SU-DHL-6 (cell line): ENCODE measurements around the gene SEPHS1.

Source experiments
- EZH2phosphoT487 ChIP-seq: fragments of 200-600 bp; sonication (generic), shearing (Covaris generic); conservative IDR thresholded peaks from 2 replicates; pipeline ENCODE4 v1.6.1; 2018; ENCODE audit warnings: mild to moderate bottlenecking, antibody characterized with exemption, low read length, moderate library complexity, mixed read lengths
- TF ChIP-seq, protein P1 (sequence below): fragments of 200-600 bp; sonication (generic); IDR thresholded peaks from one replicate; pipeline ENCODE4 v1.5.1; 2017; ENCODE audit warnings: antibody characterized with exemption, mild to moderate bottlenecking, low read length, moderate library complexity; ENCODE audit not compliant: insufficient read depth, poor library complexity, severe bottlenecking

GRCh38 chr10:13317474-13317873 lies 30.6 kb downstream of the SEPHS1 start:
- TF ChIP-seq, protein P1, sequence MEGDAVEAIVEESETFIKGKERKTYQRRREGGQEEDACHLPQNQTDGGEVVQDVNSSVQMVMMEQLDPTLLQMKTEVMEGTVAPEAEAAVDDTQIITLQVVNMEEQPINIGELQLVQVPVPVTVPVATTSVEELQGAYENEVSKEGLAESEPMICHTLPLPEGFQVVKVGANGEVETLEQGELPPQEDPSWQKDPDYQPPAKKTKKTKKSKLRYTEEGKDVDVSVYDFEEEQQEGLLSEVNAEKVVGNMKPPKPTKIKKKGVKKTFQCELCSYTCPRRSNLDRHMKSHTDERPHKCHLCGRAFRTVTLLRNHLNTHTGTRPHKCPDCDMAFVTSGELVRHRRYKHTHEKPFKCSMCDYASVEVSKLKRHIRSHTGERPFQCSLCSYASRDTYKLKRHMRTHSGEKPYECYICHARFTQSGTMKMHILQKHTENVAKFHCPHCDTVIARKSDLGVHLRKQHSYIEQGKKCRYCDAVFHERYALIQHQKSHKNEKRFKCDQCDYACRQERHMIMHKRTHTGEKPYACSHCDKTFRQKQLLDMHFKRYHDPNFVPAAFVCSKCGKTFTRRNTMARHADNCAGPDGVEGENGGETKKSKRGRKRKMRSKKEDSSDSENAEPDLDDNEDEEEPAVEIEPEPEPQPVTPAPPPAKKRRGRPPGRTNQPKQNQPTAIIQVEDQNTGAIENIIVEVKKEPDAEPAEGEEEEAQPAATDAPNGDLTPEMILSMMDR = no peak
- TF ChIP-seq EZH2phosphoT487 = no peak
